ENCODE results near the gene KDM4B.
A peak's percentile ranks its signal among the peaks of the same experiment; 100 is the strongest.

KDM4B gene

DNA sequence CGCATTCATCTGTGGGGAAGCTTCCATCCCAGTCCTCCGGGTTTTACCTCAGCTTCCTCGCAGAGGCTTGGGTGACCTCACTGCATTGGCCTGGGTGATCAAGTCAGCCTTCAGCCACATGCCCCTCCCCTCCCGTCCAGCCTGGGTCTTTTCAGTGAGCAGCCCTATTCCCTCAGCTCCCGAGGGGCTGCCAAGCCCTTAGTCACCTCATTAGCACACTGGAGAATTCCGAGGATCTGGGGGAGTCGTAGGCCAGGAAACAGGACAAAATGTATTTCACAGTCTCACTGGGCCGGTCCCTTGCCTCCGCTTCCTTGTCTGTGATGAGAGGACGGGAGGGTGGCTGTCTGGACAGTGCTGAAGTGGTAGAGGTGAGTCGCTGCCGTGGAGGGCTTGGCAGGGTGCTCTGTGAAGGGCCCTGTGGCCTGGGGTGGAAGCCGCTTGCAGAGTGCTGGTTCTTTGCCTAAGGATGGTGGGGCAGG is 19.9 kb downstream of the KDM4B start:
- TF ChIP-seq, protein P1, sequence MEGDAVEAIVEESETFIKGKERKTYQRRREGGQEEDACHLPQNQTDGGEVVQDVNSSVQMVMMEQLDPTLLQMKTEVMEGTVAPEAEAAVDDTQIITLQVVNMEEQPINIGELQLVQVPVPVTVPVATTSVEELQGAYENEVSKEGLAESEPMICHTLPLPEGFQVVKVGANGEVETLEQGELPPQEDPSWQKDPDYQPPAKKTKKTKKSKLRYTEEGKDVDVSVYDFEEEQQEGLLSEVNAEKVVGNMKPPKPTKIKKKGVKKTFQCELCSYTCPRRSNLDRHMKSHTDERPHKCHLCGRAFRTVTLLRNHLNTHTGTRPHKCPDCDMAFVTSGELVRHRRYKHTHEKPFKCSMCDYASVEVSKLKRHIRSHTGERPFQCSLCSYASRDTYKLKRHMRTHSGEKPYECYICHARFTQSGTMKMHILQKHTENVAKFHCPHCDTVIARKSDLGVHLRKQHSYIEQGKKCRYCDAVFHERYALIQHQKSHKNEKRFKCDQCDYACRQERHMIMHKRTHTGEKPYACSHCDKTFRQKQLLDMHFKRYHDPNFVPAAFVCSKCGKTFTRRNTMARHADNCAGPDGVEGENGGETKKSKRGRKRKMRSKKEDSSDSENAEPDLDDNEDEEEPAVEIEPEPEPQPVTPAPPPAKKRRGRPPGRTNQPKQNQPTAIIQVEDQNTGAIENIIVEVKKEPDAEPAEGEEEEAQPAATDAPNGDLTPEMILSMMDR (IDR thresholded peaks at IDR 0.05; ENCODE audit: poor library complexity, severe bottlenecking), result no peak
- Histone ChIP-seq H3K27ac (ENCODE audit: poor library complexity, severe bottlenecking) (no peak overlapping the region), H3K9me3 (ENCODE audit: severe bottlenecking) (no peaks in the 10 kb centered on the region), H3K36me3 (ENCODE audit: low read depth) (no peaks in the 10 kb centered on the region; the same call in 1 of the 2 replicates), H3K4me1 (ENCODE audit: insufficient read depth, poor library complexity, severe bottlenecking) (no peaks in the 10 kb centered on the region), H3K4me3 (ENCODE audit: severe bottlenecking) (no peak overlapping the region), H3K27me3 (ENCODE audit: insufficient read depth, poor library complexity, severe bottlenecking) (no peaks in the 10 kb centered on the region)
- DNase-seq (ENCODE audit: low spot score), result no peak
- ATAC-seq (ENCODE audit: low read depth), result peak; percentile 35; the same call in 2 of the 3 replicates

DNA sequence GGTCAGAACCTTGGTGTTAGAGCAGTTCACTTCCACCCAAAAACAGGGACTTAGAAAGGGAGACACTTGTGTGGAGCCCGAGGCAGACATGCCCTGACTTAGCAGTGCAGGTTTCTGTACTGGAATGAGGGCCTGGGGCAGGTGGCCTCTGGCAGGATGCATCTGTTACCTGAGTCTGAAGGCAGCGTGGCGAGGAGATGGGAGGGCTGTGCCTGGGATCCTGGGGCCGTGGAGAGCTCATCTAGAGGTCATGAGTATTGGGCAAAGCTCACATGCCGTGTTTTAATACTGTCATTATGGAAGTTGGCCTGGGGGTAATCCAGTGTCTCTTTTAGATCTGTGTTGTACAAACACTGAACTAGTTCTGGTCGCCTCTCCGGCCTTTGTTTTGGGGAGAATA is 21.4 kb downstream of the KDM4B start:
- Histone ChIP-seq H3K27me3 (ENCODE audit: insufficient read depth, poor library complexity, severe bottlenecking) (no peaks in the 10 kb centered on the region), H3K36me3 (ENCODE audit: low read depth) (no peaks in the 10 kb centered on the region; the same call in 1 of the 2 replicates), H3K27ac (ENCODE audit: poor library complexity, severe bottlenecking) (no peak overlapping the region), H3K4me1 (ENCODE audit: insufficient read depth, poor library complexity, severe bottlenecking) (no peaks in the 10 kb centered on the region), H3K4me3 (ENCODE audit: severe bottlenecking) (no peak overlapping the region), H3K9me3 (ENCODE audit: severe bottlenecking) (no peaks in the 10 kb centered on the region)
- TF ChIP-seq, protein P1 (IDR thresholded peaks at IDR 0.05; ENCODE audit: poor library complexity, severe bottlenecking), result no peak
- no peak for ATAC-seq (ENCODE audit: low read depth)
- no peak for DNase-seq (ENCODE audit: low spot score)

DNA sequence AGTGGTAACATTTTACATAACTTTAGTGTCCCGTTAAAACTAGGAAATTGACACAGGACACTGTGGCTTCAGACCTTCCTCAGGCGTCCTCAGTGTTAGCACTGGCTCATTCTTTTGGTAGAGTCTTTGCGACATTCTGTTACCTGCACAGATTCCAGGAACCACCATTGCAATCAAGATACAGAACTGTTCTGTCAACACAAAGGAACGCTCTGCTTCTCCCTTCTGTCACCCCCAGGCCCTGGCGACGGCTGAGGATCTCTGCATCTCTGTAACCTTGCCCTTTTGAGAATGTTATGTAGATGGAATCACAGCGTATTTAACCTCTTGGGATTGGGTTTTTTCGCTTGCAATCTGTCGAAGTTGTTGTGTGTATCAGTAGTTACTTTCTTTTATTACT is 22.6 kb downstream of the KDM4B start:
- ATAC-seq (ENCODE audit: low read depth) (no peak), DNase-seq (ENCODE audit: low spot score) (no peak)
- H3K27ac ChIP-seq (ENCODE audit: poor library complexity, severe bottlenecking), result no peak overlapping the region
- H3K9me3 ChIP-seq (ENCODE audit: severe bottlenecking), result no peaks in the 10 kb centered on the region
- H3K36me3 ChIP-seq (ENCODE audit: low read depth), result no peaks in the 10 kb centered on the region; the same call in 1 of the 2 replicates
- H3K4me3 ChIP-seq (ENCODE audit: severe bottlenecking), result no peak overlapping the region
- no peaks in the 10 kb centered on the region for H3K4me1 ChIP-seq (ENCODE audit: insufficient read depth, poor library complexity, severe bottlenecking)
- no peaks in the 10 kb centered on the region for H3K27me3 ChIP-seq (ENCODE audit: insufficient read depth, poor library complexity, severe bottlenecking)
- TF ChIP-seq, protein P1 (IDR thresholded peaks at IDR 0.05; ENCODE audit: poor library complexity, severe bottlenecking), result no peak

DNA sequence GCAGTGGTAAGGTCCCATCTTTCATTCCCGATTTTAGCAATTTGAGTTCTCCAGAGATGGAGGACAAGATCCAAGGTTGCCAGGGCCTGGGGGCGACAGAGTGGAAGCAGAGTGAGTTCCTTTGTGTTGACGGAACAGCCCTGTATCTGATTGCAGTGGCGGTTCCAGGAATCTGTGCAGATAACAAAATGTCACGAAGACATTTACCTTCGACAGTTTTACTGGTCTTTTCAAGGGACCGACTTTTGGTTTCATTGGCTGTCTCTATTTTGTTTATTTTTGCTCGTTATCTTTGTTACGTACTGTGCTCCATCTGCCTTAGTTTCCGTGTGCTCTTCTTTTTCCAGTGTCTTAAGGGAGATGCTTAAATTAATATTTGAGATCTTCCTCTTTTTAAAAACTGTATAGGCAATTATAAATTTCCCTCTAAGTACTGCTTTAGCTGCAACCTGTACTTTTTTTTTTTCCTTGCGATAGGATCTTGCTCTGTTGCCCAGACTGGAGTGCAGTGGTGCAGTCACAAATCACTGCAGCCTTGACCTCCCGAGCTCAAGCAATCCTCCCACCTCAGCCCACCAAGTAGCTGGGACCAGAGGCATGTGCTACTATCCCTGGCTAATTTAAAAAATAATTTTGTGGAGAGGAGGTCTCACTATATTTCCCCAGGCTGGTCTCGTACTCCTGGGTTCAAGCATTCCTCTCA is 23.2 kb downstream of the KDM4B start:
- no peak for DNase-seq (ENCODE audit: low spot score)
- H3K4me3 ChIP-seq (ENCODE audit: severe bottlenecking), result no peak overlapping the region

More for the DNA sequence above, 23.2 kb downstream of the KDM4B start:
- no peaks in the 10 kb centered on the region for H3K4me1 ChIP-seq (ENCODE audit: insufficient read depth, poor library complexity, severe bottlenecking)
- no peaks in the 10 kb centered on the region for H3K9me3 ChIP-seq (ENCODE audit: severe bottlenecking)
- H3K27ac ChIP-seq (ENCODE audit: poor library complexity, severe bottlenecking), result no peak overlapping the region
- TF ChIP-seq, protein P1 (IDR thresholded peaks at IDR 0.05; ENCODE audit: poor library complexity, severe bottlenecking), result no peak
- no peaks in the 10 kb centered on the region for H3K27me3 ChIP-seq (ENCODE audit: insufficient read depth, poor library complexity, severe bottlenecking)
- no peak for ATAC-seq (ENCODE audit: low read depth)
- H3K36me3 ChIP-seq (ENCODE audit: low read depth), result no peaks in the 10 kb centered on the region; the same call in 1 of the 2 replicates
